Measurements from ENCODE around the gene CTCF. TPM values are rescaled to one million over a fixed set of nuclear protein-coding genes. Genes with fewer than 3 reads are reported as not detected.

CTCF gene
- total and polyA plus RNA-seq, 2 donors from 2014 or later, result 20.4 to 42.6 TPM

- Histone ChIP-seq H3K4me1 (ENCODE audit: control insufficient read depth in 2 of 3, insufficient read depth in 2 of 3, low read depth in 1 of 3, low read length in 3 of 3) (peaks cover 0 to 12% (median 11%) of the 10 kb centered on the region in 3 donors), H3K36me3 (ENCODE audit: control insufficient read depth in 2 of 3, insufficient read depth in 3 of 3, low read length in 3 of 3) (no peaks in the 10 kb centered on the region), H3K27ac (ENCODE audit: low read depth in 2 of 2, low read length in 2 of 2) (no peak overlapping the region), H3K4me3 (ENCODE audit: low read length in 3 of 3) (no peak overlapping the region), H3K9me3 (ENCODE audit: control insufficient read depth in 2 of 3, insufficient read depth in 1 of 3, low read length in 3 of 3) (no peaks in the 10 kb centered on the region), H3K27me3 (ENCODE audit: control insufficient read depth, insufficient read depth, low read length) (no peaks in the 10 kb centered on the region), H3K9ac (ENCODE audit: low read length in 3 of 3) (no peak overlapping the region)
- intact Hi-C loops (cut with DNase I), result no loop called here
- TF ChIP-seq CTCF (IDR thresholded peaks at IDR 0.05; ENCODE audit: borderline replicate concordance, extremely low read depth, insufficient read depth), result no peak
- DNase-seq (peak in 1 of 5 donors; percentile 35), FAIRE-seq (no peak)
These were observed 1.4 kb upstream of the CTCF start for GRCh38 chr16:67560827-67561342.

- H3K27ac ChIP-seq (ENCODE audit: low read depth in 2 of 2, low read length in 2 of 2), result peak overlapping the region; percentile 65 to 94
- peak in 1 of 5 donors; percentile 82 for DNase-seq
- peak overlapping the region; percentile 46 to 75 (median 65) for H3K9ac ChIP-seq (ENCODE audit: low read length in 3 of 3)
- no peak for TF ChIP-seq CTCF (IDR thresholded peaks at IDR 0.05; ENCODE audit: borderline replicate concordance, extremely low read depth, insufficient read depth)
- intact Hi-C loops (cut with DNase I), result no loop called here
- H3K4me1 ChIP-seq (ENCODE audit: control insufficient read depth in 2 of 3, insufficient read depth in 2 of 3, low read depth in 1 of 3, low read length in 3 of 3), result peaks cover 0 to 12% (median 11%) of the 10 kb centered on the region in 3 donors
- H3K9me3 ChIP-seq (ENCODE audit: control insufficient read depth in 2 of 3, insufficient read depth in 1 of 3, low read length in 3 of 3), result no peaks in the 10 kb centered on the region
- no peaks in the 10 kb centered on the region for H3K36me3 ChIP-seq (ENCODE audit: control insufficient read depth in 2 of 3, insufficient read depth in 3 of 3, low read length in 3 of 3)
- H3K27me3 ChIP-seq (ENCODE audit: control insufficient read depth, insufficient read depth, low read length), result no peaks in the 10 kb centered on the region
- H3K4me3 ChIP-seq (ENCODE audit: low read length in 3 of 3), result peak overlapping the region; percentile 65 to 78 (median 69)
- FAIRE-seq, result no peak
These were observed 864 bp upstream of the CTCF start for GRCh38 chr16:67561501-67561823.

- Histone ChIP-seq H3K4me3 (ENCODE audit: low read length in 3 of 3) (peak overlapping the region; percentile 65 to 78 (median 69)), H3K36me3 (ENCODE audit: control insufficient read depth in 2 of 3, insufficient read depth in 3 of 3, low read length in 3 of 3) (no peaks in the 10 kb centered on the region), H3K9ac (ENCODE audit: low read length in 3 of 3) (peak overlapping the region; percentile 46 to 75 (median 65)), H3K27ac (ENCODE audit: low read depth in 2 of 2, low read length in 2 of 2) (peak overlapping the region; percentile 65 to 94), H3K4me1 (ENCODE audit: control insufficient read depth in 2 of 3, insufficient read depth in 2 of 3, low read depth in 1 of 3, low read length in 3 of 3) (peaks cover 0 to 12% (median 11%) of the 10 kb centered on the region in 3 donors), H3K27me3 (ENCODE audit: control insufficient read depth, insufficient read depth, low read length) (no peaks in the 10 kb centered on the region), H3K9me3 (ENCODE audit: control insufficient read depth in 2 of 3, insufficient read depth in 1 of 3, low read length in 3 of 3) (no peaks in the 10 kb centered on the region)
- intact Hi-C loops (cut with DNase I), result no loop called here
- no peak for TF ChIP-seq CTCF (IDR thresholded peaks at IDR 0.05; ENCODE audit: borderline replicate concordance, extremely low read depth, insufficient read depth)
- FAIRE-seq, result no peak
- DNase-seq, result peak; percentile 96 to 99 (median 98)
These were observed 351 bp upstream of the CTCF start for GRCh38 chr16:67561824-67562525.
